Lower leg skin (tissue), 3 donors: ENCODE data around the gene SIX3.

Source experiments
- CTCF ChIP-seq, 3 donors: fragments of 450-650 bp; IDR thresholded peaks; one replicate each; pipeline ENCODE4 v1.5.1; 2016; ENCODE audit warnings: antibody characterized with exemption in 3 of 3, mild to moderate bottlenecking in 3 of 3, moderate library complexity in 2 of 3
- POLR2A ChIP-seq, 2 donors: fragments of 450-650 bp; IDR thresholded peaks; one replicate each; pipeline ENCODE4 v1.6.1; 2016 to 2017; ENCODE audit warnings: antibody characterized with exemption in 2 of 2, mild to moderate bottlenecking in 1 of 2, moderate library complexity in 1 of 2

DNA sequence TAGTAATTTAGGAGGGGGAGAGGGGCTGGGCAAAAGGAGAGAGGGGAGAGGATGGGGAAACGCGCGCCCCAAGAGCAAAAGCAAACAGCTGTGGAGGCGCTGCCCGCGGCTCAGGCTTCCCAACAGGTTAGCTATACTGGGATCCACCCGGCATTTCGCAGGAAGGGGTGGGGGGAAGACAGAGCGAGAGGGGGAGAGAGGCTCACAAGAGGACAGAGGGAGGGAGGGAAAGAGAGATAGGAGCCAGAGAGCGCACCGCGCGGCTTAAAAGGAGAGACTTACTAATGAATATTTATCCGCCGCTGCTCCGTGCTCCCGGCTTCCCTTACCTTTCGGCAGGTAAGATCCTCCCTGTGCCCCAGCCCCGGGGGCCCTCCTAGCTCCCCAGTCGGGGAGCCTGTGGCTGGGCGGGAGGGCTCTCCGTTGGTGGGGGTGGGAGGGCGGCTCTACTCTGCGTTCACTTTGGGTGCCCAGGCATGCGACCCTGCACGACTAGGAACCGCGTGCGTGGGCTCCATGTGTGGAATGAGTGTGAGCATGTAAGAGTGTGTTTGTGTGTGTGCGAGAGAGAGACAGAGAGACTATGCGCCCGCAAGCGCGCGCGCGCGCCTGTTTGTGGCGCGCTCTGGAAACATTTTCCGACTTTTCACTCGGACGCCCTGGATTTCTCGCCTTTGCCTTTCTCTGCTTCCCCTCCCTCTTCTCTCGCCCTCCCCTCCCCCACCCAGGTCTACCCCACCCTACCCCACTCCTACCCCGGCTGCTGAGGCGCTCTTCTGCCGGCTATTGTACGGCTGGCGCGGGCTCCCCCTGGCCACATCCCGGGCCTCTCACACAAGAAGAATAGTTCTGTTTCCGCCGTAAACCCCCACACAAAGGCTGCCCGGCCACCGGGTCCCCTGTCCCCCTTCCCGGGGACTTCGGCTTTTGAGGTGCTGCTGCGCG lies 7.2 kb upstream of the SIX3 start:
- no peak for TF ChIP-seq CTCF (IDR thresholded peaks at IDR 0.05)
- TF ChIP-seq POLR2A (IDR thresholded peaks at IDR 0.05), result no peak
